HS-5 (cell line): ENCODE data around the gene PERM1.
"Not testable (repeated sequence)": the region's sequence is repeated elsewhere in the genome, so short reads cannot be mapped to it uniquely, and the experiment has no call there.

ENCODE experiments used
- DNase-seq: peaks from one replicate; pipeline ENCODE4 v3.0.0-alpha.2; 2012; ENCODE audit warnings: low read depth

Gene PERM1

DNA sequence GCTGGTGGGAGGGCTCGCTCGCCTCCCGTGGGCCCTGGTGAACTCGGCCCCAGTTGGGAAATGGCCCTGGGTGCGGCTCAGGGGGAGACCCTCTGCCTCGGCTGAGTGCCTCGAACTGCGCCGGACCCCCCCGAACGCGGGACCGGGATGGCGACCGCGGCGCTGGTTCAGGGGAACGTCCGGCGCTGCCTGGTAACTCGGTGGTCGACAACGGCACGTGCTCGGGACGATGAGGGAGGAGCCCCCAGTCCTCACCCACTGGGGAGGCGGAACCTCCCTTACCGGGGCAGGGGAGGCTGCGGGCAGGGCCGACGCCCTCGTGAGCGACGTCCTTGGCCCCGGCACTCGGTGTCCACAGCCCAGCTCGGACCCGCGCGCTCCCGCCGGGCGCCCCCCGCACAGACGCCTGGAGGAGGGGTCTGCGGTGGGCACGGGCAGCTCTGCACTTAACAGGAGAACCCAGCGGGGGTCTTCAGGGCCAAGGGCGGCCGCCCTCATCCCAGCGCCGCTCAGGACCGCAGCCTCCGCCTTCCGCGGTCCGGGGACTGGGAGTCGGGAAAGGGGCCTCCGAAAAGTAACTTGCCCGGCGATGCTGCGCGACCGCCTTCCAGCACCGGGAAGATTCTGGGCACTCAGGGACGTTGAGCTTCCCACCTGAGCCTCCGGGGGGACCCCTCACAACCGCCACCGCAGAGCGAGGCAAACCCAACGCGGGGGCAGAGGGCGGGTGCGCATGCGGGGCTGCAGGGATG is 16.3 kb upstream of the PERM1 start:
- DNase-seq, result no peak

DNA sequence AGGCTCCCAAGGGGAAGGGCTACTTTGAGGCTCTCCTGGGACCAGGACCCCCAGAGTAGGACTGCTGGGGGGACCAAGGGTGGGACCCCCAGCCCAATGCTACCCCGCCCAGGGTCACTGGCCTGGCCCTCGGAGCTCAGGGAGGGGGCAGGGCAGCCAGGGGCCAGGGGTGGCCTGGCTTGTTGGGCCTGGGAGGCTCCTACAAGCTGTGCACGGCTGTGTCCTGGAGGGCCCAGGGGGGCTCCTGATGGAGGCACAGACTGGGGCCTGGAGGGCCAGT is 15.8 kb upstream of the PERM1 start:
- no peak for DNase-seq

DNA sequence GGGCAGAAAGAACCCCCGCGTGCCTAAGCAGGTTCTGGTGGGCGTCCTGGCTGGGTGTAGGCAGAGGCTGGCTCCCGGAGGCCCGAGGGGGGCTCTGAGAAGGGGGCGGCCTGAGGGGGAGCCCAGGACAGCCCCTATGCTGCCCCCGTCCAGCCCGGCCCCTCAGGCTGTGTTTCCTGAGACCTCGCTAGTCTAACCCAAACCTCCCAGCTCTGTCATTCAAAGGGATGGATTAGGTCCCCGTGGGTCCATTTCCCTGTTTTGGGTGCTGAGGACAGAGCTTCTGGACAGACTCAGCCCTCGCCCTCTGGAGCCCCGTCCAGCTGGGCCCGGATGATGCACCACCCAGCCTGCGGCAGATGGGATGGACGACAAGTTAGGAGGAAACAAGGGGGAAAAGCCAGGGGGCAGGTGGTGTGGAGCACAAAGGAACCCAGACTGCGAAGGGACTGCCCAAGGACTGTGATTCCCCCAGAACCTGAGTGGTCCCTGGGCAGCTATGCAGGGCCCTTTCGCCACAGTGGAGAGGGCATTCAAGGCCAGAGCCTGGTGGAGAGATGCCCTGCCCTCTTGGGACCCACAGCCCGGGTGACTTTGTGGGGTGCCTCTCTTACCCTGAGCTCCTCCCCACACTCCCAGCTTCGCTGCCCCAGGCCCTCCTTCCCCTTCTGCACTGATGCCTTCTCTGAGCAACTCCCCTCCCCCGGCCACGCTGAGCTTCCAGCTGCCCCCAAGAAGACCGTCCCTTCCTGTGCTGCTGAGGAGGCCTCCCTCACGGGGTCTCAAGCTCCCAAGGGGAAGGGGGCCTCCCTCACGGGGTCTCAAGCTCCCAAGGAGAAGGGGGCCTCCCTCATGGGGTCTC is 15.2 kb upstream of the PERM1 start:
- no peak for DNase-seq

DNA sequence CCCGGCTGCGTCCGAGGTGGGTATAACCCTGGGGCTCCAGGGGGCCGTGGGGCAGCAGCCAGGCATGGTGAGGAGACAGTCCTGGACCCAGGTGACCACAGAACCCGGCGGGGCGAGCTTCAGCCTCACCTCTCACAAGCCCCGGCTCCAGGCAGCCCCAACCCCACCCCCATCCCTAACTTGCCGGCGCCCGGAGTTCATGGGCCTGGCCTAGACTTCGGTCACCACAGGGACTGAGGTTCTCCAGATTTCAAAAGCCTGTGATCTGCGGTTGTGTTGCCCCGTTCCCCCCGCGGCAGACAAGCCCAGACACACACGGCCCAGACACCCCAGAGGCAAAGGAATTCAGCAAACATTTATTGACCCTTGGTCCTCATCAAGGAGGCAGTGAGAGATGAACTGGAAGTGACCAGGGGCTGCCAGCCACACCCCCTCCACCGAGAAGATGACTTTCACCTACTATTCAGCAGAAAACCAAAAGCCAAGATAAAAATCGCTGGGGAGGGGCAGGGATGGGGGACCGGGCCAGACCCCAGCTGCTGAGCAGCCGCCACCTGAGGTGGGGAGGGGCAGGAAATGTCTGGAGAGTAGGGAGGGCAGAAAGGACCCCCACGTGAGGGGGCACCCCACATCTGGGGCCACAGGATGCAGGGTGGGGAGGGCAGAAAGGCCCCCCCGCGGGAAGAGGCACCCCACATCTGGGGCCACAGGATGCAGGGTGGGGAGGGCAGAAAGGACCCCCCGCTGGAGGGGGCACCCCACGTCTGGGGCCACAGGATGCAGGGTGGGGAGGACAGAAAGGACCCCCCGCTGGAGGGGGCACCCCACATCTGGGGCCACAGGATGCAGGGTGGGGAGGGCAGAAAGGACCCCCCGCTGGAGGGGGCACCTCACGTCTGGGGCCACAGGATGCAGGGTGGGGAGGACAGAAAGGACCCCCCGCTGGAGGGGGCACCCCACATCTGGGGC is 14.1 kb upstream of the PERM1 start:
- no peak for DNase-seq

DNA sequence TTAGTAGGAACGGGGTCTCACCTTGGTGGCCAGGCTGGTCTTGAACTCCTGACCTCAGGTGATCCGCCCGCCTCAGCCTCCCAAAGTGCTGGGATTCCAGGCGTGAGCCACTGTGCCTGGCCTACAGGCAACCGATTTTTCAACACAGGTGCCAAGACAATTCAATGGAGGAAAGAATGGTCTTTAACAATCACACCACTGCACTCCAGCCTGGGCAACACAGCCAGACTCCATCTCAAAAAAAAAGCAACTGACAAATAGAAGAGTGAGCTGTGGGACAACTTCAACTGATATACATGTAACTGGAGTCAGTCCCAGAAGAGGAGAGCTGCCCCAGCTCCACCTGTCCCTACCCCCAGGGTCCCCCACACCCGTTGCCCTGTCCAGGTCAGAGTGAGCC is 12.7 kb upstream of the PERM1 start:
- not testable (repeated sequence) for DNase-seq

DNA sequence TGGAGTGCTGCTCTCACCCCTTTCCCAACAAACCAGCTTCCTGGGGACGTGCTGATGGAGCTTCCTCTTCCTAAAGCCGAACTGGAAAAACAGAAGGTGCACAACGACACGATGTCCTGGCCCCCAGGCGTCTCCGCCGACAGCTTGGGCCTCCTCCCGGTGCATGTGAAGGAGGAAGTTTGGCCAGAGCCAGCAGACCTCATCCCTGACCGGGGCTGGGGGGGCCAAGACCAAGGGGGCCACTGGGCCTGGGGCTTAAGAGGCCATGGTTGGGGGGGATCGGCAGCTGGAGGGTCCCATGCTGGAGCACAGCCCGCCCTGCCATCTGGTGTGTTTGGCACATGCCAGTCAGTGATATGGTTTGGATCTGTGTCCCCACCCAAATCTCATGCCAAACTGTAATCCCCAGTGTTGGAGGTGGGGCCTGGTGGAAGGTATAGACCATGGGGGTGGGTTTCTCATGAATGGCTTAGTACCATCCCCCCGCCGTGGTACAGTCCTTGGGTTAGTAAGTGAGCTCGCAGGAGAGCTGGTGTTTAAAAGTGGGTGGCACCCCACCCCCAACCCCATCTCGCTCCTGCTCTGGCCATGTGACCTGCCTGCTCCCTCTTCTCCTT is 11.6 kb upstream of the PERM1 start:
- DNase-seq, result no peak

DNA sequence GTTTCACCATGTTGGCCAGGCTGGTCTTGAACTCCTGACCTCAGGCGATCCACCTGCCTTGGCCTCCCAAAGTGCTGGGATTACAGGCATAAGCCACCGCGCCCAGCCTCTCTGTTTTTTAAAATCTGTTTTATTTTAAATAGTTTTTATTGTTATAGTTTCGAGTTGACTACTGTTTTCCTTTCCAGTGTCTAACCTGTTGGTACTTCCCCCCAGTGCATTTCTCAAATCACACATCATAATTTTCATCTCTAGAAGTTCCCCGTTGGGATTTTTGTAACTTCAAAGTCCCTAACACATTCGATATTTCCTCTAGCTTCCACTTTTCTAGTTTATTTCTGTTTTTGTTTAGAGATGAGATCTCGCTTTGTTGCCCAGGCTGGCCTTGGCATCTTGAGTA is 10.5 kb upstream of the PERM1 start:
- DNase-seq, result no peak

DNA sequence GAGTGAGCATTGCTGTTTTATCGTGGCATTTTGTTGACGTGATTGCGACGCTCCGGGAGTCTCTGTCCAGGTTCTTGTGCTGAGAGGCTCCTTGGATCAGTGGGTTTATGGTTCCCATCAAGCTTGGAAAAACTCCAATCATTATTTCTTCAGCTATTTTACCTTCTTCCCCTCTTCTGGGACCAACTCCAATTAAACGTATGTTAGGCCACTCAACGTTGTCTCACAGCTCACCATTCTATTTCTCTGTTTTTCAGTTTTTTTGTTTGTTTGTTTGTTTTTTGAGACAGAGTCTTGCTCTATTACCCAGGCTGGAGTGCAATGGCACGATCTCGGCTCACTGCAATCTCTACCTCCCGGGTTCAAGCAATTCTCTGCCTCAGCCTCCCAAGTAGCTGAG is 10.0 kb upstream of the PERM1 start:
- DNase-seq, result no peak

DNA sequence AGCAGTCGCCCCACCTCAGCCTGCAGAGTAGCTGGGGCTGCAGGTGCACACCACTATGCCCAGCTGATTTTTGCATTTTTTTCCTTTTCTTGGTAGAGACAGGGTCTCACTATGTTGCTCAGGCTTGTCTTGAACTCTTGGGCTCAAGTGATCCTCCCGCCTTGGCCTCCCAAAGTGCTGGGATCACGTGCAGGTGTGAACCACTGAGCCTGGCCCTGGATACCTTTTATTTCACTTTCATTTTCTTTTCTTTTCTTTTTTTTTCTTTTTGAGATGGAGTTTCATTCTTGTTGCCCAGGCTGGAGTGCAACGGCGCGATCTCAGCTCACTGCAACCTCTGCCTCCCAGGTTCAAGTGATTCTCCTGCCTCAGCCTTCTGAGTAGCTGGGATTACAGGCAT is 9.4 kb upstream of the PERM1 start:
- not testable (repeated sequence) for DNase-seq

DNA sequence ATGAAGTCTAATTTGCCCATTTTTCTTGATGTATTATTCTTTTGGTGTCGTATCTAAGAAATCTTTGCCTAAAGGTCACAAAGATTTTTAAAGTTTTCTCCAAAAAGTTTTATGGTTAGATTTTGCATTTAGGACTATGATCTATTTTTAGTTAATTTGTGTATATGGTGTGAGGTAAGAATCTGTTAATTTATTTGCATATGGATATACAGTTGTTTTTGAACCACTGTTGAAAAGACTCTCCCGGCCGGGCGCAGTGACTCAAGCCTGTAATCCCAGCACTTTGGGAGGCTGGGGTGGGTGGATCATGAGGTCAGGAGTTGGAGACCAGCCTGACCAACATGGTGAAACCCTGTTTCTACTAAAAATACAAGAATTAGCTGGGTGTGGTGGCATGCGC is 6.2 kb upstream of the PERM1 start:
- not testable (repeated sequence) for DNase-seq

DNA sequence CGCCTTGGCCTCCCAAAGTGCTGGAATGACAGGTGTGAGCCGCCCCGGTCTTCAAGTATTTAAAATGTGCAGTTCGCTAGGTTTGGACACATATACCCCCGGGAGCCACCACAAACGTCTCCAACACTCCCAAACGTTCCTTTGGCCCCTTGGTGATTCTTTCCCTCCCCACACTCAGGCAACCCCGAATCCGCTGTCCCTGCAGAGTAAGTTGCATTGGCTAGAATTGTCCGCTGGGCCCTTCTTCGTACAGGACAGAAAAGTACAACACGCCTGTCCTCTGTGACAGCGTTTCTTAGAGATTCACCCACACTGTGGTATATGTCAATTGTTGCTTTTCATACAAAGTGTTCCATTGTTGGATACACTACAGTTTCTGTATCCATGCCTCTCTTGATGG is 3.2 kb upstream of the PERM1 start:
- DNase-seq, result no peak

DNA sequence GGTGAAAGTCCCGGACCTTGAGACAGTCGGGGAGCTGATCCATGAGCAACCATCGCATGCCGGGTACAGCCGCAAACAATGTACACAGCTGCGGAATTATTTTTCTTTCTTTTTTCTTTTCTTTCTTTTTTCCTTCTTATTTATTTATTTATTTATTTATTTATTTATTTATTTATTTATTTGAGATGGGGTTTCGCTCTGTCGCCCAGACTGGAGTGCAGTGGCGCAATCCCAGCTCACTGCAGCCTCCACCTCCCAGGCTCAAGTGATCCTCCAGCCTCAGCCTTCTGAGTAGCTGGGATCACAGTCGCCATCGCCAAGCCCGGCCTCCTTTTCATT is 2.6 kb upstream of the PERM1 start:
- no peak for DNase-seq

DNA sequence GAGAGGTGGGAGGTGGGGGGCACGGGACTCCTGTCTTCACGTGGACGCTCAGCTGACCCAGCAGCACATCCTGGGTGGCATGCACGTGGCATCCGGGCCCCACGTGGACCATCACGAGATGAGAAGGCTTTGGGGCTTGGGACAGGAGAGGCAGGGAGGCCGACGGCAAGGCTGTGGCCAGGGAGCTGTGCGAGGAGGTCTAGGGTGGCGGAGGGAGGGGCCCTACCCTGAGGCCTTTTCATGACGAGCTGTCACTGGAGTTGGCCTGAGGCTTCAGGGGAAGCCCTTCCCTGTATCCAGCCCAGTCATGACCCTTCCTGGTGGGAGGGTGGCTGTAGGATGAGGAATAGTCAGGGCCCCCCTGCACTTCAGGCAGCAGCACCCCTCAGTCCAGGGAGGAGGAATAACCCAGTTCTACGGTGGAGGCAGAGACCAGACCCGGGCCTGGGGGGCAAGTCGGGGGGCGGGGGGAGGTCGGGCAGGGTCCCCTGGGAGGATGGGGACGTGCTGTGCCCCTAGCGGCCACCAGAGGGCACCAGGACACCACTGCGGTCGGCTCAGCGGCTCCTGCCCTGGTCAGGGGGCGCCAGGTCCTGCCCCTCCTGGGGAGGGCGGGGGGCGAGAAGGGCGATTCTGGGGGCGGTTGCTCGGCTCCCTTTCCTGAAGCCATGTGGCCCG is 2.0 kb upstream of the PERM1 start:
- DNase-seq, result no peak

DNA sequence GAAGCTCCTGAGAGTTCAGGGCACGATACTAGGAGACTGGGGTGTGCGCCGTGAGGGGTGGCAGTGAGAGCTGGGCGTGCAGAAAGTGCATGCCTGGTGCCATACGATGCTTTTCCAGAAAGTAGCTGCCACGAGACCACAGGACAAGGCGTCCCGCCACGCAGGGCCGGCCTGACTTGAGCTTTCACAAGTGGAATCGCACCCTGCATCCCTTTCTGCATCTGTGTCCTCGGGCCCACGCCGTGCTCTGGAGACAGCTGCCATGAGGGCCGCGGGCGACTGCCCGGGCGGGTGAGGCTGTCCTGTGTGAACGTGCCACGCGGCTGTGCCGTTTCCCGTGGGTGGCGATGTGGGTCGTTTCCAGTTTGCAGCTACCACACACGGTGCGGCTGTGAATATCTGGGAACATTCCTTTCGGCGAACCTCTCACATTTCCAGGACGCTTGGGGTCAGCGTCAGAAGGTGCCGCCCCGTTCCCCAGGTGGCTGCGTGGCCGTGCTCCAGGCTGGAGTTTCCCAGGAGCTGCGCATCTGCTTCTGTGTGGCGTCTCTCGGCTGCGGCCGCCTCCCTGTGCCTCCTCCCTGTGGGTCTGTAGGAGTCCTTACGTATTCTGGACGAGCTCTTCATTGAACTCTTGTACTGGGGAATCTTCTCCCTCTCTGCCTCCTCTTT is 1.0 kb upstream of the PERM1 start:
- no peak for DNase-seq

DNA sequence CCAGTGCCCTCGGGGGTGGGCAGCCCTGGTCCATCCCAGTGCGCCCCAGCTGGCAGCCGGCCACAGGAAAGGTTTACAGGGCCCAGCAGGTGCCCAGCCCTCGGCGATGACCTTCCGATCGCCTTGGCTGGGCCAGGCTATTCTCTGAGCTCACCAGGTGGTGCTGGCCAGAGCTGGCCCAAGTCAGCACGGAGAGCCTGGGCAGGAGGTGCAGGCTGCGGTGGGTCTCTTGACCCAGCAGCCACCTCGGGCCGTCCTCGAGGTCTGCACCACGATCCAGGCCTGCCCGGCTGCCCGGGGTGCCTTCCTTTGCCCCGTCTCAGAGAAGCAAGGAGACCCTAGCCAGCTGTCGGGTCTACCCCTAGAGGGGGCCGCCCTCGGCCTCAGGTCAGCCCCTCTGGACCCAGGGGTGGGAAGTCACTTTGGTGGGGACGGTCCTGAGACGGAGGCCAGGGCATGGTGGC is 370 bp downstream of the PERM1 start:
- no peak for DNase-seq

DNA sequence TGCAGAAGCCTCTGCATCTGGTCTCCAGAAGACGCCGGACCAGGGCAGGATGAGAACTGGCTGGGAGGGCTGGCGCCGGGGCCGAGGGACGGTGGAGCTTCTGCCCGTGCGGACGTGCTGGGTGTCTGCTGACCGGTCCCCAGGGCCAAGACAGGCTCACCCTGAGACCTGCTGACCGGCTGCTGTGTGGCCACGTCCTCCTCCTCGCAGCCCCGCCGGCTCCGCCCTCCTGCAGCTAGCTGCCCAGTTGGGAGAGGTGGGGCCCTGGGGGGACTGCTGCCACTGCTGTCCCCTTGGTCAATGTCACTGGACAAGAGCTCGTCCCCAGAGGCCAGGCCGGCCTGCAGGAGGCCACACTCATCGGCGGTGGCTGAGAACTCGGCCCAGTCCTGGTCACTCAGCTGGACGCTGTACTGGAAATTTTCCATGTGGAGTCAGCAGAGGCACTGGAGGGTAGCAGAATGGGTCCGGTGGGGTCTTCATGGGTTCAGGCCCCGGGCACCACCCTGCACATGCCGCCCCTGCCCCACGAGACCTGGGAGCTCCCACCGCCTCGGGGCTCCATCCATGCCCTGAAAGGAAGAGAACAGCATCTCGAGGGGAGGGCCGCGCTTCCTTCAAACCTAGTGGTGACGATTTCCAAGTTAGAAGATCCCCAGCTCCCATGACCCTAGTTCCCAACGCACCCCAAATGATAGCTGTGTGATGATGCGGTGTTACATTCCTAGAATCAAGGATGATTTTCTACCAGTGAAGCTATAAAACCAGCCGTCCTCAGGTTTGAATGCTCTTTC is 1.1 kb downstream of the PERM1 start:
- no peak for DNase-seq

DNA sequence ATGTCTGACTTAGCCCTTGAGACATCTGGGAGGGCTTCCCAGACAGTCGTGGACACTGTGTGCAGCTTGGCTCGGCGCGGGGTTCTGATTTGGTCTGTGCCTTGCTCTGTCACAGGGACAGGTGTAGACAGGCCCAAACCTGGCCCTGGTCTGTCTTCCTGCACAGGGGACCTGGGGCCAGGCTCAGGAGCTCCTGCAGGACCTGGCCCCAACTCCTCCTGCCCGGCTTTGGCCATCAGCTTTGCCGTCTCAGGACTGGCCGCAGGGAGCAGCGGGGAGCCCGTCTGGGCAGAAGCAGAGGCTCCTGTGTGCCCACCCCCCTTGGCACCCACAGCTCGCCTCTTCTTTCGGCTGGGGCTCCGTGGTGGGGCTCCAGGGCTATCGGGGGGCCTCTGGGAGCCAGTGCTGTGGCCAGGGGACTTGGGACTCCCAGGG is 1.7 kb downstream of the PERM1 start:
- no peak for DNase-seq

DNA sequence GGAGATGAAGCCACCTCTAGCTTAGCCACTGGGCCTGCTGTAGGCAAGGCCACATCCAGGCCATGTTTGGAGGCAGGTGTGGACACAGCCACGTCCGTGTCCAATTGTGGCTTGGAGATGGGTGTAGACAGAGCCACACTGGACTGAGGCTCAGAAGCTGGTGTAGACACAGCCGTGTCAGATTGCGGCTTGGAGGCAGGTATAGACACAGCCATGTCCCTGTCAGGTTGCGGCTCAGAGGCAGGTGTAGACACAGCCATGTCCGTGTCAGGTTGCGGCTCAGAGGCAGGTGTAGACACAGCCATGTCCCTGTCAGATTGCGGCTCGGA is 2.2 kb downstream of the PERM1 start:
- no peak for DNase-seq

DNA sequence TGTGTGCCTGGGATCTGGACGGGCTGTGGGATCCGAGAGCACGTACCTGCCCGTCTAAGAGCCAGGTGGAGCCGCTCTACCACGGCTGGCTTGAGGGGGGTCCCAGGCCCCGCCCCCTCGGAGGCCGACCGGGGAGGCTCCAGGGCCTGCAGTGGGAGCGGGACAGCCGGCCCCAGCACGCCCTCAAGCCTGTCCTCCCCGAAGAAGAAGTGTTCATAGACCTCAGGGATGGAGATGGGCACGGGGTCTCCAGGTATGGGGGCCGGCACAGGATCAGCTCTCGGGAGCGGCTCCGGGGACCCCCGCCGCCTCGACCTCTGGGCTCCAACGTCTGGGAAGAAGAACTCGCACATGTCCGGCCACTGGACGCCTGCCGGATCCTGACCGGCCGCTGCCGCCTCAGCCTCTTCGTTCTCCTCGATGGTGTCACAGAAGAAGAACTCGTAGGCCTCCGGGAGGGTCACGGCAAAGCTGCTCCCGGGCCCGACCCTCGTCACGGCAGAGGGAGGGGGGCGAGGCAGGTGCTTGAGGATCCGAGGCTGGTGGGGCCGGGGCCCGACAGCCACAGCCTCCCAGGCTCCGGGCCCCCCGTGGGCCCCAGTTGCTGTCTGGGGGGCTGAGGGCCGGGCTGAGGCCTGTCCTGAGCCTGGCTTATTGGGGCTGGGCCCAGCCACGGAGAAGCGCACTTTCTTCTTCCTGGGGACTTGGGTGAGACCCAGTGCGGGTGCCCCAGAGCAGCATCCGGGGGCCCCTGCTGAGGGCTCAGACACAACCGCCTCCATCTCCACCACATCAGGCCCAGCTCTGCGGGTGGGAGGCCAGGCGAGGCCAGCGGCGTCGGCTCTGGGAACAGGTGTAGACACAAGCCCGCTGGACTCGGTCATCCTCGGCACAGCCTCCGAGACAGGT is 2.8 kb downstream of the PERM1 start:
- DNase-seq, result no peak
